CD14-positive monocyte (primary cell): ENCODE data around the gene WDR20. TPM values are rescaled to one million over a fixed set of nuclear protein-coding genes. Genes with fewer than 3 reads are reported as not detected.

ENCODE experiments used
- DNase-seq, 3 donors: peaks; one replicate each; pipeline ENCODE4 v3.0.0-alpha.2; 2011 to 2022
- H2AFZ ChIP-seq: 2 replicates; pipeline ENCODE4 v1.6.0; 2012; ENCODE audit warnings: mild to moderate bottlenecking, low read depth, low read length, inconsistent platforms; ENCODE audit not compliant: insufficient read depth, poor library complexity, severe bottlenecking
- H3K27ac ChIP-seq, 2 donors: 1 replicate in 1 of 2; 2 replicates in 1 of 2; pipeline ENCODE4 v1.5.1; 2012 to 2013; ENCODE audit warnings: low read length in 2 of 2, control low read depth in 1 of 2, inconsistent platforms in 1 of 2, low read depth in 1 of 2, mild to moderate bottlenecking in 1 of 2
- H3K27me3 ChIP-seq, 2 donors: one replicate each; pipeline versions ENCODE4 v1.6.0 to v1.6.1; 2011 to 2013; ENCODE audit warnings: low read length in 2 of 2; ENCODE audit not compliant: control insufficient read depth in 2 of 2, insufficient read depth in 2 of 2
- H3K36me3 ChIP-seq, 2 donors: replicated peaks in 1 of 2; 1 replicate in 1 of 2; 2 replicates in 1 of 2; pipeline versions ENCODE4 v1.5.1 to v1.6.1; 2012 to 2013; ENCODE audit warnings: low read length in 2 of 2, control low read depth in 1 of 2, inconsistent platforms in 1 of 2, mild to moderate bottlenecking in 1 of 2; ENCODE audit not compliant: insufficient read depth in 2 of 2, control insufficient read depth in 1 of 2
- H3K4me1 ChIP-seq, 2 donors: 1 replicate in 1 of 2; 2 replicates in 1 of 2; pipeline versions ENCODE4 v1.5.1 to v1.6.1; 2012 to 2013; ENCODE audit warnings: low read length in 2 of 2, control low read depth in 1 of 2, inconsistent platforms in 1 of 2, mild to moderate bottlenecking in 1 of 2, moderate library complexity in 1 of 2; ENCODE audit not compliant: insufficient read depth in 2 of 2, control insufficient read depth in 1 of 2
- H3K4me2 ChIP-seq: replicated peaks from 2 replicates; pipeline ENCODE3; 2012; ENCODE audit warnings: low read length, moderate library complexity, mild to moderate bottlenecking; ENCODE audit not compliant: poor library complexity, severe bottlenecking; ENCODE audit errors: extremely low read depth
- H3K4me3 ChIP-seq, 3 experiments: fragments of 200-600 bp in 1 of 3; sonication (generic) in 1 of 3; replicated peaks in 1 of 3; 1 replicate in 2 of 3; 2 replicates in 1 of 3; pipeline ENCODE4 v1.5.1; 2011 to 2013; ENCODE audit warnings: low read length in 3 of 3, mild to moderate bottlenecking in 3 of 3, control low read depth in 2 of 3, low read depth in 2 of 3, inconsistent platforms in 1 of 3, moderate library complexity in 1 of 3
- H3K79me2 ChIP-seq: 2 replicates; pipeline ENCODE4 v1.6.0; 2012; ENCODE audit warnings: mild to moderate bottlenecking, control low read depth, inconsistent platforms, low read length, moderate library complexity; ENCODE audit not compliant: insufficient read depth
- H3K9ac ChIP-seq: 2 replicates; pipeline ENCODE4 v1.6.0; 2017; ENCODE audit warnings: low read length, mild to moderate bottlenecking; ENCODE audit not compliant: insufficient read depth, poor library complexity, severe bottlenecking
- H3K9me3 ChIP-seq, 2 donors: replicated peaks in 1 of 2; 1 replicate in 1 of 2; 2 replicates in 1 of 2; pipeline versions ENCODE4 v1.5.1 to v1.6.1; 2012 to 2013; ENCODE audit warnings: low read length in 2 of 2, control low read depth in 1 of 2; ENCODE audit not compliant: control insufficient read depth in 1 of 2, insufficient read depth in 1 of 2
- H4K20me1 ChIP-seq: 2 replicates; pipeline ENCODE4 v1.6.0; 2012; ENCODE audit warnings: mild to moderate bottlenecking, low read length, control low read depth, moderate library complexity; ENCODE audit not compliant: insufficient read depth
- H3K27ac Mint-ChIP-seq, 7 donors: one replicate each; pipeline ENCODE4 v1.8.0; 2020; ENCODE audit warnings: mild to moderate bottlenecking in 7 of 7, mixed read lengths in 7 of 7, moderate library complexity in 6 of 7, inconsistent platforms in 2 of 7
- H3K27me3 Mint-ChIP-seq, 3 donors: one replicate each; pipeline ENCODE4 v1.8.0; 2021 to 2022; ENCODE audit warnings: low read depth in 3 of 3, mild to moderate bottlenecking in 3 of 3, mixed read lengths in 3 of 3, moderate library complexity in 3 of 3, inconsistent platforms in 1 of 3
- H3K36me3 Mint-ChIP-seq, 2 donors: one replicate each; pipeline ENCODE4 v1.8.0; 2020; ENCODE audit warnings: mixed read lengths in 2 of 2, inconsistent platforms in 1 of 2, mild to moderate bottlenecking in 1 of 2
- H3K4me1 Mint-ChIP-seq: one replicate; pipeline ENCODE4 v1.8.0; 2020; ENCODE audit warnings: mild to moderate bottlenecking, mixed read lengths
- H3K4me3 Mint-ChIP-seq, 2 donors: one replicate each; pipeline ENCODE4 v1.8.0; 2020; ENCODE audit warnings: mild to moderate bottlenecking in 2 of 2, mixed read lengths in 2 of 2, moderate library complexity in 1 of 2
- H3K9me3 Mint-ChIP-seq, 7 donors: one replicate each; pipeline ENCODE4 v1.8.0; 2020 to 2022; ENCODE audit warnings: mixed read lengths in 7 of 7, mild to moderate bottlenecking in 6 of 7, moderate library complexity in 6 of 7, inconsistent platforms in 2 of 7
- whole genome bisulfite sequencing: methylation state at CpG from one replicate; pipeline ENCODE4 v1.1.5; 2013; ENCODE audit warnings: missing lambda C conversion rate; ENCODE audit not compliant: insufficient coverage; 5-methylcytosine and 5-hydroxymethylcytosine counted together
- intact Hi-C, 2 donors: fragments of 100-400 bp; cut with micrococcal nuclease; formaldehyde crosslinking; loops; one replicate each; pipeline versions ENCODE4 v1.15.0 to v1.15.1; 2023
- polyA plus RNA-seq, 3 donors: library from polyadenylated mRNA; depleted of rRNA in 1 of 3; unstranded in 2 of 3; stranded (reverse) in 1 of 3; fragments of 300-500 nt in 2 of 3; fragments of >200 nt in 1 of 3; fragmentation: Illumina TruSeq in 2 of 3; gene quantifications; 1 replicate in 2 of 3; 2 replicates in 1 of 3; pipeline ENCODE4 v1.2.3, GENCODE V29; 2012 to 2021
- TF ChIP-seq, protein P1 (sequence below): fragments of 200-600 bp; IDR thresholded peaks from one replicate; pipeline ENCODE4 v1.8.0; 2022; ENCODE audit warnings: antibody characterized with exemption, mild to moderate bottlenecking

The WDR20 gene
- polyA plus RNA-seq, 3 donors, result 7.4 to 13.3 (median 9.0) TPM

- Mint-ChIP-seq H3K27me3 (peaks cover 3 to 7% (median 4%) of the 10 kb centered on the region in 3 donors), H3K36me3 (no peaks in the 10 kb centered on the region), H3K4me3 (no peak overlapping the region), H3K4me1 (no peaks in the 10 kb centered on the region), H3K27ac (no peak overlapping the region), H3K9me3 (peaks cover 4 to 14% (median 10%) of the 10 kb centered on the region in 7 donors)
- Histone ChIP-seq H3K9ac (no peak overlapping the region), H3K27me3 (no peaks in the 10 kb centered on the region), H3K4me2 (no peak overlapping the region), H3K4me3 (no peak overlapping the region), H3K79me2 (no peaks in the 10 kb centered on the region), H3K4me1 (no peaks in the 10 kb centered on the region), H3K27ac (no peak overlapping the region), H3K36me3 (no peaks in the 10 kb centered on the region), H4K20me1 (no peaks in the 10 kb centered on the region), H3K9me3 (peaks cover 4 to 15% of the 10 kb centered on the region in 2 donors), H2AFZ (no peak overlapping the region)
- intact Hi-C loops, result no loop called here
- no peak for DNase-seq
- TF ChIP-seq, protein P1, sequence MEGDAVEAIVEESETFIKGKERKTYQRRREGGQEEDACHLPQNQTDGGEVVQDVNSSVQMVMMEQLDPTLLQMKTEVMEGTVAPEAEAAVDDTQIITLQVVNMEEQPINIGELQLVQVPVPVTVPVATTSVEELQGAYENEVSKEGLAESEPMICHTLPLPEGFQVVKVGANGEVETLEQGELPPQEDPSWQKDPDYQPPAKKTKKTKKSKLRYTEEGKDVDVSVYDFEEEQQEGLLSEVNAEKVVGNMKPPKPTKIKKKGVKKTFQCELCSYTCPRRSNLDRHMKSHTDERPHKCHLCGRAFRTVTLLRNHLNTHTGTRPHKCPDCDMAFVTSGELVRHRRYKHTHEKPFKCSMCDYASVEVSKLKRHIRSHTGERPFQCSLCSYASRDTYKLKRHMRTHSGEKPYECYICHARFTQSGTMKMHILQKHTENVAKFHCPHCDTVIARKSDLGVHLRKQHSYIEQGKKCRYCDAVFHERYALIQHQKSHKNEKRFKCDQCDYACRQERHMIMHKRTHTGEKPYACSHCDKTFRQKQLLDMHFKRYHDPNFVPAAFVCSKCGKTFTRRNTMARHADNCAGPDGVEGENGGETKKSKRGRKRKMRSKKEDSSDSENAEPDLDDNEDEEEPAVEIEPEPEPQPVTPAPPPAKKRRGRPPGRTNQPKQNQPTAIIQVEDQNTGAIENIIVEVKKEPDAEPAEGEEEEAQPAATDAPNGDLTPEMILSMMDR, result no peak
- no CpG with 5 or more reads among the region's 1 CpG for WGBS
These were observed 18.1 kb upstream of the WDR20 start for GRCh38 chr14:102121567-102121966.

DNA sequence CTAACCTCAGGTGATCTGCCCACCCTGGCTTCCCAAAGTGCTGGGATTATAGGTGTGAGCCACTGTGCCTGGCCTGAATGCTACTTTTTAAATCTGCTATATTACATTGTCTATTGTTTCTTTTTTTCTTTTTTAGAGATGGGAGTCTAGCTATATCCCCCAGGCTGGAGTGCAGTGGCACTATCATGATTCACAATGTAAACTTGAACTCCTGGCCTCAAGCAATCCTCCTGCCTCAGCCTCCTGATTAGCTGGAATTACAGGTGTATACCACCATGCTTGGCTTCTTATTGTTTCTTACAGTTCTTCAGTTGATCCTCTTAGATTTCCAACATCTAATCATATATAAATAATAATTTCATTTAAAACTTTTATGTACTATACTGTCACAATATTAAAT, 15.3 kb upstream of the WDR20 start:
- Histone ChIP-seq H3K4me2 (no peak overlapping the region), H3K27ac (no peak overlapping the region), H2AFZ (no peak overlapping the region), H3K4me1 (no peaks in the 10 kb centered on the region), H3K4me3 (no peak overlapping the region), H3K36me3 (no peaks in the 10 kb centered on the region), H3K9ac (no peak overlapping the region), H3K79me2 (no peaks in the 10 kb centered on the region), H3K27me3 (no peaks in the 10 kb centered on the region), H4K20me1 (no peaks in the 10 kb centered on the region), H3K9me3 (no peaks in the 10 kb centered on the region)
- no peak overlapping the region for H3K27ac Mint-ChIP-seq
- H3K9me3 Mint-ChIP-seq, result peaks cover 0 to 1% (median 0%) of the 10 kb centered on the region in 7 donors
- H3K27me3 Mint-ChIP-seq, result peaks cover 2 to 5% (median 4%) of the 10 kb centered on the region in 3 donors
- H3K4me3 Mint-ChIP-seq, result no peak overlapping the region
- no peaks in the 10 kb centered on the region for H3K4me1 Mint-ChIP-seq
- intact Hi-C loops, result no loop called here
- no peak for DNase-seq
- TF ChIP-seq, protein P1, result no peak
- no peaks in the 10 kb centered on the region for H3K36me3 Mint-ChIP-seq
